WTC11 (cell line): ENCODE measurements around the gene ADCYAP1R1. TPM values are rescaled to one million over a fixed set of nuclear protein-coding genes. Genes with fewer than 3 reads are reported as not detected.

Experiments used
- ATAC-seq: fragments of 200-7000 bp; cut with Tn5 transposase; 2 replicates; pipeline ENCODE4 v1.10.0; 2021; ENCODE audit warnings: mild to moderate bottlenecking, moderate library complexity
- CTCF ChIA-PET: fragments of 300-600 bp; sonication (Branson Sonifier 250); formaldehyde crosslinking; loops from one replicate; lab custom pipeline; 2021; ENCODE audit warnings: antibody characterized with exemption; lab: Charles Lee
- POLR2A ChIA-PET: fragments of 350-600 bp; sonication (Branson Sonifier 250); formaldehyde crosslinking; loops from one replicate; lab custom pipeline; 2021; ENCODE audit warnings: antibody characterized with exemption; lab: Charles Lee
- DNase-seq: peaks from one replicate; pipeline ENCODE4 v3.0.0; 2021; ENCODE audit warnings: low spot score
- H3K27ac Mint-ChIP-seq: 2 replicates; pipeline ENCODE4 v1.8.0; 2021; ENCODE audit warnings: mixed read lengths
- H3K27me3 Mint-ChIP-seq: 2 replicates; pipeline ENCODE4 v1.8.0; 2021; ENCODE audit warnings: low read depth, mild to moderate bottlenecking, moderate library complexity, mixed read lengths
- H3K36me3 Mint-ChIP-seq: 2 replicates; pipeline ENCODE4 v1.8.0; 2021; ENCODE audit warnings: mixed read lengths
- H3K4me1 Mint-ChIP-seq: 2 replicates; pipeline ENCODE4 v1.8.0; 2022; ENCODE audit warnings: mixed read lengths
- H3K4me3 Mint-ChIP-seq: 2 replicates; pipeline ENCODE4 v1.8.0; 2021; ENCODE audit warnings: mild to moderate bottlenecking, moderate library complexity, mixed read lengths
- H3K9me3 Mint-ChIP-seq: 2 replicates; pipeline ENCODE4 v1.8.0; 2021; ENCODE audit warnings: mixed read lengths
- AR ChIP-seq: fragments of 250-450 bp; sonication (Bioruptor Pico); IDR thresholded peaks from 2 replicates; pipeline ENCODE4 v1.9.0; 2021; ENCODE audit warnings: mild to moderate bottlenecking
- CBFB ChIP-seq: sonication (generic); formaldehyde crosslinking; IDR thresholded peaks from 2 replicates; pipeline ENCODE4 v1.8.1; 2022; ENCODE audit warnings: mild to moderate bottlenecking, low read depth, missing genetic modification reagents
- CREB1 ChIP-seq: sonication (generic); formaldehyde crosslinking; IDR thresholded peaks from 2 replicates; pipeline ENCODE4 v1.8.0; 2023; ENCODE audit warnings: mild to moderate bottlenecking, missing genetic modification reagents
- CREM ChIP-seq: sonication (generic); formaldehyde crosslinking; IDR thresholded peaks from 2 replicates; pipeline ENCODE4 v1.8.1; 2022; ENCODE audit warnings: mild to moderate bottlenecking, missing genetic modification reagents, moderate library complexity
- EMX1 ChIP-seq: fragments of 250-450 bp; sonication (Bioruptor Pico); IDR thresholded peaks from 2 replicates; pipeline ENCODE4 v1.8.0; 2021; ENCODE audit warnings: mild to moderate bottlenecking
- ETV6 ChIP-seq: sonication (generic); formaldehyde crosslinking; IDR thresholded peaks from 2 replicates; pipeline ENCODE4 v1.8.1; 2022; ENCODE audit warnings: mild to moderate bottlenecking, missing genetic modification reagents
- FOXJ3 ChIP-seq: sonication (generic); formaldehyde crosslinking; IDR thresholded peaks from 2 replicates; pipeline ENCODE4 v1.9.0; 2021; ENCODE audit warnings: missing genetic modification reagents, mild to moderate bottlenecking, borderline replicate concordance
- FOXP4 ChIP-seq: sonication (generic); formaldehyde crosslinking; IDR thresholded peaks from 2 replicates; pipeline ENCODE4 v1.8.0; 2022; ENCODE audit warnings: mild to moderate bottlenecking, missing genetic modification reagents
- GRHL2 ChIP-seq: fragments of 250-450 bp; sonication (Bioruptor Pico); IDR thresholded peaks from 2 replicates; pipeline ENCODE4 v1.8.0; 2022; ENCODE audit warnings: mild to moderate bottlenecking, moderate library complexity; ENCODE audit not compliant: insufficient replicate concordance, severe bottlenecking
- HMGA2 ChIP-seq: fragments of 250-450 bp; sonication (Bioruptor Pico); IDR thresholded peaks from 2 replicates; pipeline ENCODE4 v1.4.0; 2021; ENCODE audit warnings: mild to moderate bottlenecking, moderate library complexity
- KAT7 ChIP-seq: sonication (generic); formaldehyde crosslinking; IDR thresholded peaks from 2 replicates; pipeline ENCODE4 v1.8.1; 2023; ENCODE audit warnings: missing genetic modification reagents, mild to moderate bottlenecking, borderline replicate concordance
- MAX ChIP-seq: sonication (generic); formaldehyde crosslinking; IDR thresholded peaks from 2 replicates; pipeline ENCODE4 v1.8.0; 2022; ENCODE audit warnings: mild to moderate bottlenecking, missing genetic modification reagents
- MYBL2 ChIP-seq: sonication (generic); formaldehyde crosslinking; IDR thresholded peaks from 2 replicates; pipeline ENCODE4 v1.8.1; 2023; ENCODE audit warnings: mild to moderate bottlenecking, moderate library complexity, missing genetic modification reagents
- OVOL2 ChIP-seq: fragments of 250-450 bp; sonication (Bioruptor Pico); IDR thresholded peaks from 2 replicates; pipeline ENCODE4 v1.9.0; 2021; ENCODE audit warnings: mild to moderate bottlenecking, borderline replicate concordance
- STAT6 ChIP-seq: sonication (generic); formaldehyde crosslinking; conservative IDR thresholded peaks from 2 replicates; pipeline ENCODE4 v1.8.1; 2023; ENCODE audit warnings: mild to moderate bottlenecking, low read depth, missing genetic modification reagents, moderate library complexity
- TEAD1 ChIP-seq: sonication (generic); formaldehyde crosslinking; IDR thresholded peaks from 2 replicates; pipeline ENCODE4 v1.8.0; 2022; ENCODE audit warnings: mild to moderate bottlenecking, missing genetic modification reagents
- ZMAT4 ChIP-seq: fragments of 250-450 bp; sonication (Bioruptor Pico); IDR thresholded peaks from 2 replicates; pipeline ENCODE4 v1.9.0; 2021; ENCODE audit warnings: mild to moderate bottlenecking
- ZNF281 ChIP-seq: sonication (generic); formaldehyde crosslinking; IDR thresholded peaks from 2 replicates; pipeline ENCODE4 v1.8.0; 2023; ENCODE audit warnings: mild to moderate bottlenecking, missing genetic modification reagents
- total RNA-seq: library from RNA; stranded (reverse); gene quantifications from 3 replicates; pipeline ENCODE4 v1.2.3, GENCODE V29; 2021

The ADCYAP1R1 gene
- total RNA-seq, 1 experiment from 2014 or later: 9.9 TPM

- H3K4me3 Mint-ChIP-seq: no peak overlapping the region
- ChIA-PET CTCF (interaction anchor here (0.5 to 4.3 kb wide), 9 partner anchors 13 to 98 kb away, joined by 3 to 49 read pairs (median 8); partner anchors contain the start of gene ADCYAP1R1), POLR2A (no interaction called here)
- no peaks in the 10 kb centered on the region for H3K36me3 Mint-ChIP-seq
- peaks cover 30% of the 10 kb centered on the region for H3K4me1 Mint-ChIP-seq
- DNase-seq (peak; percentile 56), ATAC-seq (peak; percentile 76)
- peaks cover 6% of the 10 kb centered on the region for H3K9me3 Mint-ChIP-seq
- H3K27me3 Mint-ChIP-seq: peaks cover 1% of the 10 kb centered on the region; the same call in 1 of the 2 replicates
- H3K27ac Mint-ChIP-seq: no peak overlapping the region
- TF ChIP-seq CBFB (CRISPR knock-in tag) (no peak), FOXP4 (CRISPR knock-in tag) (no peak), KAT7 (CRISPR knock-in tag) (no peak), ZMAT4 (CRISPR knock-in tag) (no peak), OVOL2 (CRISPR knock-in tag) (no peak), FOXJ3 (CRISPR knock-in tag) (no peak), GRHL2 (CRISPR knock-in tag) (no peak), STAT6 (no peak), AR (CRISPR knock-in tag) (no peak), EMX1 (CRISPR knock-in tag) (no peak), CREM (no peak)
- TF ChIP-seq, all 79 proteins: peak for 0
Observed at GRCh38 chr7:31027161-31027965, 24.7 kb upstream of the ADCYAP1R1 start.

GRCh38 chr7:31028006-31028405 is 24.1 kb upstream of the ADCYAP1R1 start:
- ATAC-seq (no peak), DNase-seq (no peak)
- H3K36me3 Mint-ChIP-seq: no peaks in the 10 kb centered on the region
- H3K27ac Mint-ChIP-seq: 0 out of 2 replicates have a peak overlapping the region, but pooled peaks have one; percentile 41
- ChIA-PET POLR2A (interaction anchor here (1.1 kb wide), 1 partner anchor 15 kb away, joined by 3 read pairs; no protein-coding TSS in a partner anchor), CTCF (interaction anchor here (1.1 to 4.3 kb wide), 5 partner anchors 24 to 94 kb away, joined by 3 to 49 read pairs (median 15); partner anchors contain the start of gene ADCYAP1R1)
- peaks cover 5% of the 10 kb centered on the region for H3K27me3 Mint-ChIP-seq
- H3K4me1 Mint-ChIP-seq: peaks cover 26% of the 10 kb centered on the region
- no peak overlapping the region for H3K4me3 Mint-ChIP-seq
- peaks cover 11% of the 10 kb centered on the region for H3K9me3 Mint-ChIP-seq
- TF ChIP-seq STAT6 (no peak), CREB1 (CRISPR knock-in tag) (no peak), HMGA2 (CRISPR knock-in tag) (no peak), TEAD1 (CRISPR knock-in tag) (no peak), ETV6 (CRISPR knock-in tag) (no peak), MAX (no peak), ZNF281 (CRISPR knock-in tag) (no peak), MYBL2 (no peak)
